Germinal center (tissue), 1 donor: ENCODE data around the gene TMPO.
A peak's percentile ranks its signal among the peaks of the same experiment; 100 is the strongest.
"Not testable (repeated sequence)": the region's sequence is repeated elsewhere in the genome, so short reads cannot be mapped to it uniquely, and the experiment has no call there.

ENCODE experiments used
- DNase-seq: peaks from one replicate; pipeline ENCODE4 v3.0.0; 2012; ENCODE audit warnings: mixed read lengths, low spot score

Gene TMPO

DNA sequence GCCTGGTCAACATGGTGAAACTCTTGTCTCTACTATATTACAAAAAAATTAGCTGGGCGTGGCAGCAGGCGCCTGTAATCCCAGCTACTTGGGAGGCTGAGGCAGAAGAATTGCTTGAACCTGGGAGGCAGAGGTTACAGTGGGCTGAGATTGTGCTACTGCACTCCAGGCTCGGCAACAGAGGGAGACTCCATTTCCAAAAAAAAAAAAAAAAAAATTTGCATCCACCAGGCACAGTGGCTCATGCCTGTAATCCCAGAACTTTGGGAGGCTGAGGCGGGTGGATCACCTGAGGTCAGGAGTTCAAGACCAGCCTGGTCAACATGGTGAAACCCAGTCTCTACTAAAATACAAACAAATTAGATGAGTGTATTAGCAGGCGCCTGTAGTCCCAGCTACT lies 3.6 kb upstream of the TMPO start:
- DNase-seq, result not testable (repeated sequence)

DNA sequence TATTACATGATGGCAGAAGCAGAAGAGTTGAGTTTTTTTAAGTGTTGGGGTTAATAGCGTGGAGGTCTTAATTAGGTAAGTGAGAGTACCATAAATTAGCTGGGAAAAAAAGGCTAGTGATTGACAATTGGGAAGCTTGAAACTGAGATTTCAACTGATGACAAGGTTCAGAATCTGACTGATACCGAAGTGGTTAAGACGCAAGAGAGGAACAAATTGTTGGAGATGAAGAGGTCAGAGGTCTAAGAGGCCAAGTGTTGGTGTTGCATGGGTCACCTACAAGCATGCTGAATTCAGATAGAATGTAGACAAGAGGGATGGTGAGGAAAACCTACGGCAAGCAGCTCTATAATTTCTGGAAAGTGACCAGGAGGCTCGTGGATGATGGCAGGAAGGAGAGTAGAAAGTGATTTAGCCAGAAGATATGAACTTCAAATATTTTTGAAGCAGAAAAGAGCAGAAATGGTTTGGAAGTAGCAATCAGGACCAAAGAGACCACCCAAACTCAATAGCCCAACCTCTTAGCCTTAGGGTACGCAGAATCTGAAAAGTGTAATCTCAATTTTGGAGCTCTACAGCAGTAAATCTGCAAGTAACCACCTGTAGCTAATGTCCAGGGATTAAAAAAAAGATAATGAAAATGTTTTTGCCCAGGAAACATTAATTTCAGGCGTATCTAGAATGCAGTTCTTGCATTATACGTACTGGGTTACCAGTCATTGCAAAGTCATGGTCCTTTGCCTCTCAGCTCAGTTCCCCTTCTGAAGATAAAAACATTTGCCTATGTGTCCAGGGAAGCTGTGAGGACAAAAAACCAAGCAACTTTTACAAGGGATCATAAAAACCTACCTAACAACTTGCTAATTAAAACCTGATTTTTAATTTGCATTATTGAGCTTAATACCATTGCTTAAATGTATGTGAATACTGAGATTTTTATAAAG lies 1.7 kb upstream of the TMPO start:
- peak; percentile 33 for DNase-seq

DNA sequence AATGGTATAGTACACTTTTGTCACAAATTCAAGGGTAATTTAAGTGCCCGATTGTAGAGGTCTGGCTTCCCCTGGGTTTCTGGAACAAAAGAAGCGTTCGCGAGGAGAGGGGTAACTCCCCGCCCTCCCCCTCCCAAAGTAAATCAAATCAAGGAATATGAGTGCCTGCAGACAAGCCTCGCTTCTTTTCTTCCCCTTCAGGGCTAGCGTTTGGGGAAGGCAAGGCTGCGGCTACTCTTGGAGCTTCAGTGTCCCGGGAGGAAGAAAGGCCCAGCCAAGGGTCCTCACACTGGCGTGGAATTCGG lies 456 bp upstream of the TMPO start:
- DNase-seq, result no peak

DNA sequence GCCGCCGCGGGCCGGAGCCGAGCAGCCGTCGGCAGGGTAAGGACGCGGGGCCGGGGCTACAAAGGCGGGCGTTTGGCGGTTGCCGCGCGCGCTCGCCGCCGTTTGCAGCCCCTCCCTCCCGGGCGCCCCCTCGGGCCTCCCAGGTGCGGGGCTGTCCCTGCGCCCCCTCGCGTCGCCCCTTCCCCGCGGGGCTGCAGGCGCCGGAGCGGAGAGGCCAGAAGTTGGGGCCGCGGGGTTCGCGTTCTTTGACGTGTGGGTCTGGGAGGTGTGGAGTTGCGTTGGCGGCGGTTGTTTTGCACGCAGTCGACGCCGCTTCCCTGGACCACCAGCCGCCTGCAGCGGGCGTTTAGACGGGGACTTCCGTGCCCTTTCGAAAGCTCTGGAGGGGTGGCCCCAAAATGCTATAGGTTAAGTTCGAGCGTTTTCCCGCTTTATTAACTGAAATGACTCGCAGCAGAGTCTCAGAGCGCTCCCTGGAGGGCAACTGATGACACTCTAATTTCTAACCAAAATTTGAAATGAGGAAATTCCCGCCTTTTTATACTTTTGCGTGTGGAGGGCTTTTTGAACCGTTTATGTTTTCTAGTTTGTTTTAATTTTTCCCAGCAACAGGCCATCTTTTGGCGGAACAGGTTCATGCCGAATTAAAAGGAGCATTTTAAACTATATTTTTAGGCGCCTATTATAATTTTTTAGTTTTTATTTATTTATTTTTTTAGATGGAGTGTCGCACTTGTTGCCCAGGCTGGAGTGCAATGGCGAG lies 902 bp downstream of the TMPO start:
- DNase-seq, result peak; percentile 75

DNA sequence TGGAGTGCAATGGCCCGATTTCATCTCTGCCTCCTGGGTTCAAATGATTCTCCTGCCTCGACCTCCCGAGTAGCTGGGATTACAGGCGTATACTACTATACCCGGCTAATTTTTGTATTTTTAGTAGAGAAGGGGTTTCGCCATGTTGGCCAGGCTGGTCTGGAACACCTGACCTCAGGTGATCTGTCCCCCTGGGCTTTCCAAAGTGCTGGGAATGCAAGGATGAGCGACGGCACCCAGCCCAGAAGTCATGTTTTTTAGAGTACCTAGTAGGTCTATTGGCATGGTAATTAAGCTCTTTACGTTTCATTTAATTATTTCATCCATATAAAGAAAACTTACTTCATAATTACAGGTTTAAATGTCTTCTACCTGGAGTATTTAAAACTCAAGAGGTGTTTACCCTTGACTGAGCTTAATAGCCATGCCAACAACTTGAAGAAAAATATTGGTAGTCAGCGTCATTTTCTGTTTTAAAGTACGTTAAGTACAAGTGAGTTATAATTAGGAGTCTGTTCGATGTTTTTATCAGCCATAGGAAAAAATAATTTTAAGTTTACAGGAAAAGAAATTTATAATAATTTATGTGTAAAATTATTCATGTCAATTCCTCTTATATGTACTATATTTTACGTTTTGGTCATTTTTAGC lies 4.0 kb downstream of the TMPO start:
- no peak for DNase-seq

DNA sequence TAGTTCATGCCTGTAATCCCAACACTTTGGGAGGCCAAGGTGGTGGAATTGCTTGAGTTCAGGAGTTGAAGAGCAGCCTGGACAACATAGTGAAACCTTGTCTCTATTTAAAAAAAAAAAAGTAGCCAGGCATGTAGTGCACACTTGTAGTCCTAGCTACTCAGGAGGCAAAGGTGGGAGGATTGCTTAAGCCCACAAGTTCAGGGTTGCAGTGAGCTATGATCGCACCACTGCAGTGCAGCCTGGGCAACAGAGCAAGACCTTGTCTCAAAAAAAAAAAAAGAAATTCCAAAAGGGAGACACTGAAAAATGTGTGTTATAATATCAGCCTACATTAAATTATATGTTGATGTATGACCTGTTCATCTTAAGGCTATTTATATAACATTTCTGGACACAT lies 14.7 kb downstream of the TMPO start:
- DNase-seq, result no peak

DNA sequence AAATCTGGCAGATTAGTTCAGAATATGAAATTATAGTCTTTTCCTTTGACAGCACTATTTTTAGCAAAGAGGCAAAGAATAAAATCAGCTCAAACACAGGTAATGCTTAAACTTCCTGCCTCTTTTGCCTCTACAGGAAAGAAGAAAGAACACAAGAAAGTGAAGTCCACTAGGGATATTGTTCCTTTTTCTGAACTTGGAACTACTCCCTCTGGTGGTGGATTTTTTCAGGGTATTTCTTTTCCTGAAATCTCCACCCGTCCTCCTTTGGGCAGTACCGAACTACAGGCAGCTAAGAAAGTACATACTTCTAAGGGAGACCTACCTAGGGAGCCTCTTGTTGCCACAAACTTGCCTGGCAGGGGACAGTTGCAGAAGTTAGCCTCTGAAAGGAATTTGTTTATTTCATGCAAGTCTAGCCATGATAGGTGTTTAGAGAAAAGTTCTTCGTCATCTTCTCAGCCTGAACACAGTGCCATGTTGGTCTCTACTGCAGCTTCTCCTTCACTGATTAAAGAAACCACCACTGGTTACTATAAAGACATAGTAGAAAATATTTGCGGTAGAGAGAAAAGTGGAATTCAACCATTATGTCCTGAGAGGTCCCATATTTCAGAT lies 17.4 kb downstream of the TMPO start:
- peak; percentile 10 for DNase-seq

DNA sequence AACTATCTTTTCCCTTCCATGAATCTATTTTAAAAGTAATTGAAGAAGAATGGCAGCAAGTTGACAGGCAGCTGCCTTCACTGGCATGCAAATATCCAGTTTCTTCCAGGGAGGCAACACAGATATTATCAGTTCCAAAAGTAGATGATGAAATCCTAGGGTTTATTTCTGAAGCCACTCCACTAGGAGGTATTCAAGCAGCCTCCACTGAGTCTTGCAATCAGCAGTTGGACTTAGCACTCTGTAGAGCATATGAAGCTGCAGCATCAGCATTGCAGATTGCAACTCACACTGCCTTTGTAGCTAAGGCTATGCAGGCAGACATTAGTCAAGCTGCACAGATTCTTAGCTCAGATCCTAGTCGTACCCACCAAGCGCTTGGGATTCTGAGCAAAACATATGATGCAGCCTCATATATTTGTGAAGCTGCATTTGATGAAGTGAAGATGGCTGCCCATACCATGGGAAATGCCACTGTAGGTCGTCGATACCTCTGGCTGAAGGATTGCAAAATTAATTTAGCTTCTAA lies 18.4 kb downstream of the TMPO start:
- no peak for DNase-seq

DNA sequence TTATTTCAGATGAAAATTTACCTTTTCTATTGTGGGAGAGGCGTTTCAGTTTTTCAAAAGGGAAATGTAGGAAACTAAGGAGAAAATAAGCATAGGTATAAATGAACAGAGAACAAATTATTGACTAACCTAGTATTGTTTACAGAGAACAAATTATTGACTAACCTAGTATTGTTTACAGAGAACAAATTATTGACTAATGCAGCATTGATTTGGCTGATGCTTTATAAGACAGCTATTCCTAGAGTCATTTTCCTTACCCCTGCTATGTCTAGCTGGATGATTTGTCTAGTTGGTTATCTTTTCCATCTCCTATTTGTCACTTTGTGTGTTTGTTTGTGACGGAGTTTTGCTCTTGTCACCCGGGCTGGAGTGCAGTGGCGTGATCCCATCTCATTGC lies 22.6 kb downstream of the TMPO start:
- no peak for DNase-seq

DNA sequence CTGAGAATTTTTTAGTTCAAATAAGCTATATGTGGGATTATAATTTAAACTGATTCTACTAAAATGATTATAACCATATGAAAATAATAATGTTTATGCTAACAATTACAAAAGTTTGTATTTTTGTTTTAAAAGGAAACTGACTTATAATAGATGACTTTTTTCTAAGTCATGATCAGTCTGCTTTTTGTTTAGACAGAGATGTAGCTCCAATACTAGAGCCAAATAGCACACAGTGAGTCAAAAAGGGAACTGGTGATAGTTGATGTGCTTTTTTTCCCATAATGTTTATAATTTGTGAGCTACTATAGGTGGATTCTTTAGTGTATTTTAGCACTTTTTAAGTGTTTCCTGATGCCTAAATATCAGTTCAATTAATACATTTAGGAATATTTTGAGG lies 28.3 kb downstream of the TMPO start:
- DNase-seq, result no peak

DNA sequence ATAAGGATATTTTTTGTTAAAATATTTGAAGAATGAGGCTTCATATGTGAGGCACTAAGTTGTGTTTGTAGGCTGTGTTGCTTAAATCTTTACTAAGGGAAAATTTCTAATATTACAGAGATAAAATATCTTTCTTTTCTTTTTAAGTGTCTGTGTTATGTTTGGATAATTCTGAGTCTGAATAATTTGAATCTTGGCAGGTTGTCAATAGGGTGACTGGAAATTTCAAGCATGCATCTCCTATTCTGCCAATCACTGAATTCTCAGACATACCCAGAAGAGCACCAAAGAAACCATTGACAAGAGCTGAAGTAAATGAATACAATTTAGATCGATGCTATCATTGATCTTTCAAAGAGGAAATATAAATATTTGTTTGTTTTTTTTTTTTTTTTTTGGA lies 29.4 kb downstream of the TMPO start:
- DNase-seq, result no peak

DNA sequence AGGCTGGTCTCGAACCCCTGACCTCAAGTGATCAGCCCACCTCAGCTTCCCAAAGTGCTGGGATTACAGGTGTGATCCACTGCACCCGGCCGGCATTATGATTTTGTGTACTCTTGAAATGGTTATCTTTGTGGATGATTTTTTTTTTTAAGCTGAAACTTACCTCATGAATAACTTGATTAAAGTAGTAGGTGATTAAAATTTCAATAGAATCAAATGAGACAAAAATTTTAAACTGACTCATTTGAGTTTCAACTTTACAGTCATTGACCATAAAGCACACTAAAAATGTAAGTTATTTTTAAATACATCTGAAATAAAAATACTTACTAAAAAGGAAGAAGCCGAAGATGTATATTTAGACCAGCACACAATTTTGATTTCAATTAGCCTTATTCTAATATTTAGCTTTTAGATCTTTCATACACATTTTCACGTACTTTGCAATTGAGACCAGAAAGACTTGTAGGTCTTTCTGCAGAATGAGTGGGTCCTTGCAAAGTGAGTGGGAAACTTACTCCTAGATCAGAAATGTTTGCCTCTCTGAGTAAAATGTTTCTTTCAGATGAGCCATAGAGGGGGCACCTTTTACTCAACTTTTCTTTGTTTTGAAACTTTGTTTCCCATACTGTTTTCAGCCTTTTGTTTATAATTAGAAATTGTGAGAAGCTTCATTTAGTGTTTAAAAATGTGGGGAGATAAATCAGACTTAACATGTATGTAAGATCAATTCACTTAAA lies 34.2 kb downstream of the TMPO start:
- no peak for DNase-seq

DNA sequence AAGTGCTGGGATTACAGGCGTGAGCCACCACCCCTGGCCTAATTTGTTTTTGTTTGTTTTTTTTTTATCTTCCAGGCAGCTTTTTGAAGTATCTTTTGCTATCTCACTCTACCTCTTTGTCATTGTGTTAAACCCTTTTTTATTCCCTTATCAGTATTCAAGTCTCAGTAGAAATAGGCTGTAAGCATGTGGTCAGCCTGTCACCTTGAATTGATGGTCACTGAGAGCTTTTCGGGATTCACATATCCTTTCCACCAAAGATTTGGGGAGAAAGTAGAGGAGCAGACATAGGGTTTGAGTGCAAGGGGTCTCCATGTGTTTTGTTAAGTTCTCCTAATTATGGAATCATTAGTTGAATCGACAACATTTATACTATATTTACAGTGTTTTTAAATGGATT lies 36.4 kb downstream of the TMPO start:
- no peak for DNase-seq

DNA sequence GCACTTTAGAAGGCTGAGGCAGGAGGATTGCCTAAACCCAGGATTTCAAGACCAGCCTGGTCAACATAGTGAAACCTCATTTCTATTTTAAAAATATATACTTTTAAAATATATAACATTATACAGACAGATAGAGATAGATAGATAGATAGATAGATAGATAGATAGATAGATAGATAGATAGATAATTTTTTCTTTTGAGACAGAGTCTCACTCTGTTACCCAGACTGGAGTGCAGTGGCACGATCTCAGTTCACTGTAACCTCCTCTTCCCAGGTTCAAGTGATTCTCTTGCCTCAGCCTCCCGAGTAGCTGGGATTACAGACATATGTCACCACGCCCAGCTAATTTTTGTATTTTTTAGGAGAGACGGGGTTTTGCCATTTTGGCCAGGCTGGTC lies 42.7 kb downstream of the TMPO start:
- DNase-seq, result not testable (repeated sequence)

DNA sequence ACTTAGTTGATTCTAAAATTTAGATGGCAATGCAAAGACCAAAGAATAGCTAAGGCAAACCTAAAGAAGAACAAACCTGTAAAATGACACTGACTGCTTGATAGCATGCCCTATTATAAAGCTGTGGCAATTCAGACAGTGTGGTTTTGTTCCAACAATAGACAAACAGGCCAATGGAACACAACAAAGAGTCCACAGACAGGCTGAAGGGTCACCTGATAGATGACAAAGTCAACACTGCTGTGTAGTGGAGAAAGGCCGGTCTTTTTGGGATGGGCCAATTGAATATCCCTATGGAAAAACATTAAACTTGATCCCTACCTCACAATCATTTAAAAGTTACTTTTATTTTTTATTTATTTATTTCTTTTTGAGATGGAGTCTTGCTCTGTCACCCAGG lies 44.3 kb downstream of the TMPO start:
- no peak for DNase-seq

DNA sequence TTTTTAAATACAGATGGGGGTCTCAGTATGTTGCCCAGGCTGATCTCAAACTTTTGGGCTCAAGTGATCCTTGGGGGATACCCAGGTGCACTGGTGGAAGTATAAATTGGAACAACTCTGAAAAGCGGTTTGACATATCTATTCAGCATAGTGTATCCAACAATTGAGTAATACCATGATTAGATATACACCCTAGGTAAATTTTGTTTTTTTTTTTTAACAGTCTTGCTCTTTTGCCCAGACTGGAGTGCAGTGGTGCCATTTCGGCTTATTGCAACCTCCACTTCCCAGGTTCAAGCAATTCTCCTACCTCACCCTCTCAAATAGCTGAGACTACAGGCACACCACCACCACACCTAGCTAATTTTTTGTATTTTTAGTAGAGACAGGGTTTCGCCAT lies 46.5 kb downstream of the TMPO start:
- DNase-seq, result no peak

DNA sequence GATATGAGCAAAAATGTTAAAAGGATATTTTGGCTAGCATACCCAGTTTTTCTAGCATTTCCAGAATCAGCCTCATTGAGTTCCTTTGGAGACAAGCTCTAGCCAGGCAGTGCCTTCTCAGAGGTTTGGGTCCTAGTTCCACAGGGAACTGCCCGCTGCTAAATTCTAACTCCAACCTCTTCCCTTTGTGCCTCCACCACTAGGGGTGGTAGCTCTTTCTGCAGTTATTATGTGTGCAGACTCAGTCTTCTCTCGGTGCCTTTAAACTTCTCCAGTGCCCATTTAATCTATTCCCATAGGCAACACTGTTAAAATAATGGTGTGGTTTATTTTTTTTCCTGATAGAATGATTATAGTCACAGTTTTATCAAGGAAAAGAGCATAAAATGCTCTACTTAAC lies 56.6 kb downstream of the TMPO start:
- DNase-seq, result peak; percentile 11

DNA sequence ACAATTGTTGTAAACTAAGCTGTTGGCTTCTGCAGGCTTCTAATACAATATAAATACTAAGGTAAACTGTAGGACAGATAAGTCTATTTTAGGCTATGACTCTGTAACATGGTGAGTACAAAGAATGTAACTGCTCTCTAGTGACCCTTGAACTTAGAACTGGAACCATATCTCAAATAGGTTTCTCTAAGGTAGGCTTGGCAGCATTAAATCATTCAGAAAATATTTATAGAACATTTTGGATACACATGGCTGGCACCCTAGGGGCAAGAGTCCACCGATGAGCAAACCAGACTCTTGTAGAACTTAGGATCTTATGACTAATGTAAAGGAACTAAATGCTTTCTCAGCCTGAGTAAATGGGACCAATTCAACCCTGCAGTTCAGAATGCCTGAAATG lies 58.7 kb downstream of the TMPO start:
- DNase-seq, result no peak

DNA sequence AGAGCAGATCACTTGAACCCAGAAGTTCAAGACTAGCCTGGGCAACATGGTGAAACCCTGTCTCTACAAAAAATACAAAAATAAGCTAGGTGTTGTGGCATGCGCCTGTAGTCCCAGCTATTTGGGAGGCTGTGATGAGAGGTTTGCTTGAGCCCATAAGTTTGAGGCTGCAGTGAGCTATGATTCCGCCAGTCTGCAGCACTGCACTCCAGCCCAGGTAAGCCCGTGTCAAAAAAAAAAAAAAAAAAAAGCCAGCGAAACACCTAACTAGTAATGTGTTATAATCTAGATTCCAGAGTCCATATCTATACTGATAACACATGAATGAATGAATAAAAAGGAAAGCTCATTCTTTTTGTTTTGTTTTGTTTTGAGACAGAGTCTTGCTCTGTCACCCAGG lies 59.6 kb downstream of the TMPO start:
- no peak for DNase-seq

DNA sequence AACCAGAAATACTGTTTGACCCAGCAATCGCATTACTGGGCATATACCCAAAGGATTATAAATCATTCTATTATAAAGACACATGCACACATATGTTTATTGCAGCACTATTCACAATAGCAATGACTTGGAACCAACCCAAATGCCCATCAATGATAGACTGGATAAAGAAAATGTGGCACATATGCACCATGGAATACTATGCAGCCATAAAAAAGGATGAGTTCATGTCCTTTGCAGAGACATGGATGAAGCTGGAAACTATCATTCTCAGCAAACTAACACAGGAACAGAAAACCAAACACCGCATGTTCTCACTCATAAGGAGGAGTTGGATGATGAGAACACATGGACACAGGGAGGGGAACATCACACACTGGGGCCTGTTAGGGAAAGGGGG lies 61.4 kb downstream of the TMPO start:
- DNase-seq, result not testable (repeated sequence)

DNA sequence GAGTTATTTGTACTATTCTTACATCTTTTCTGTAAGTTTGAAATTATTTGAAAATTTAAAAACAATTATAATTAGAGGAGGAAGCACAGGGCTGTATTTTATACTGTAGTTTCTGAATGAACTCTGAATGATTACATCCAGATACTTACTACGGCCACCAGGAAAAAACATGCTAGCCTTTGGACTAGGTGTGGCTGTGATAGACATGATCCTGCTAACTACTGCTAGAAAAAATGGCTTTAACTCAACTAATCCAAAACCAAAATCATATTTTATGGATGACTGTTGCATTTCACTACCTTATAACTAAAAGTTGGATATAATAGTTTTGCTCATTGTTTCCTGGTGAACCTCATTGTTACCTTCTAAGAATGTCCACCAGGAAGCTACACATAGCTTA lies 63.0 kb downstream of the TMPO start:
- DNase-seq, result no peak

DNA sequence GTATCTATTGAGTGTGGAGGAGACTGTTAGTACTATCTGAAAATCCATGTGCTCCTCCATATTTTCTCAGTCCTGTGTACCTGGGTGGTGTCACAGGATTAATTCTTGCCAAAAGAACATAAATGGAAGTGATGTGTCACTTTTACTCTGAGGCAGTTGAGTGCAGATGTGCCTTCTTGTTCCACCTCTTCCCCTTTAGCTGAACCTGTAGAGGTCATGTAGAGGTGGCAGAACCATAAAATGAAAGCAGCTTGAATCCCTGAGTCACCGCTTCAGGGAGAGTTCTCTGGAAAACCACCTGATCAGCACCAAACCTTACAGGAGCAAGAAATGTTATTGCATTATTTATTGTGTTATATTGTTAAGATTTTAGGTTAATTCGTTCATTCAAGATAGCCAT lies 63.4 kb downstream of the TMPO start:
- no peak for DNase-seq
